HCT116 (cell line): ENCODE data around the gene CD99L2. TPM values are rescaled to one million over a fixed set of nuclear protein-coding genes. Genes with fewer than 3 reads are reported as not detected.

ENCODE experiments used
- ATAC-seq: fragments of 200-7000 bp; cut with Tn5 transposase; 2 replicates; pipeline ENCODE4 v1.9.1; 2020; ENCODE audit warnings: mild to moderate bottlenecking, moderate library complexity
- BruUV-seq: library from RNA; stranded (reverse); fragments of 400-500 nt; replicated peaks from 2 replicates; lab custom pipeline; 2021; lab: Mats Ljungman, UMichigan
- CTCF ChIA-PET: fragments of 300-600 bp; sonication (Branson Sonifier 250); formaldehyde crosslinking; loops from one replicate; lab custom pipeline; 2021; ENCODE audit warnings: antibody characterized with exemption; lab: Charles Lee
- POLR2A ChIA-PET: fragments of 300-600, 350-600 bp; sonication (Branson Sonifier 250); formaldehyde crosslinking; loops from one replicate; lab custom pipeline; 2021; ENCODE audit warnings: antibody characterized with exemption; lab: Charles Lee
- RAD21 ChIA-PET, 2 experiments: fragments of 300-600 bp; sonication (Branson Sonifier 250); formaldehyde crosslinking; loops; one replicate each; lab custom pipeline; 2023; ENCODE audit warnings: low total read pairs in 2 of 2; ENCODE audit not compliant: uncharacterized antibody in 2 of 2, unreplicated experiment in 2 of 2, low non-redundant PET in 1 of 2; lab: Charles Lee
- DNase-seq: peaks from one replicate; pipeline ENCODE4 v3.0.0-alpha.2; 2010; ENCODE audit warnings: low read depth, low spot score
- H2AFZ ChIP-seq: fragments of 200-600 bp; shearing (Covaris generic), sonication (generic); 2 replicates; pipeline ENCODE4 v1.6.1; 2017; ENCODE audit warnings: low read depth, mixed run types, mixed read lengths, antibody characterized with exemption, low read length; ENCODE audit not compliant: poor library complexity, severe bottlenecking
- H3K27ac ChIP-seq: 2 replicates; pipeline ENCODE4 v1.5.1; 2012; ENCODE audit warnings: low read depth, low read length
- H3K27me3 ChIP-seq: fragments of 200-600 bp; sonication (generic); 2 replicates; pipeline ENCODE4 v1.6.1; 2016; ENCODE audit warnings: mixed run types, low read length, mixed read lengths; ENCODE audit not compliant: insufficient read depth
- H3K36me3 ChIP-seq, 2 experiments: fragments of 200-500 bp in 1 of 2; fragments of 200-600 bp in 1 of 2; sonication (Bioruptor generic) in 1 of 2; sonication (generic) in 1 of 2; 2 replicates each; pipeline versions ENCODE4 v1.5.1 to v1.6.1; 2014 to 2016; ENCODE audit warnings: low read length in 2 of 2, inconsistent platforms in 1 of 2, mixed read lengths in 1 of 2, mixed run types in 1 of 2; ENCODE audit not compliant: insufficient read depth in 2 of 2, control insufficient read depth in 1 of 2
- H3K4me1 ChIP-seq, 2 experiments: fragments of 200-600 bp in 1 of 2; sonication (generic) in 1 of 2; 2 replicates each; pipeline versions ENCODE4 v1.5.1 to v1.6.1; 2012 to 2017; ENCODE audit warnings: low read length in 2 of 2, inconsistent platforms in 1 of 2, mild to moderate bottlenecking in 1 of 2, mixed read lengths in 1 of 2, mixed run types in 1 of 2, moderate library complexity in 1 of 2; ENCODE audit not compliant: insufficient read depth in 2 of 2, control insufficient read depth in 1 of 2
- H3K4me2 ChIP-seq: fragments of 200-600 bp; sonication (generic); 2 replicates; pipeline ENCODE4 v1.6.1; 2017; ENCODE audit warnings: mixed run types, low read length, mixed read lengths
- H3K4me3 ChIP-seq, 2 experiments: fragments of 200-600 bp in 1 of 2; sonication (generic) in 1 of 2; replicated peaks in 1 of 2; 2 replicates each; pipeline ENCODE4 v1.5.1; 2011 to 2016; ENCODE audit warnings: low read length in 2 of 2, control low read depth in 1 of 2, low read depth in 1 of 2, mild to moderate bottlenecking in 1 of 2, mixed read lengths in 1 of 2, mixed run types in 1 of 2
- H3K79me2 ChIP-seq: fragments of 200-600 bp; sonication (generic); 2 replicates; pipeline ENCODE4 v1.6.1; 2017; ENCODE audit warnings: mild to moderate bottlenecking, mixed run types, low read length, moderate library complexity, mixed read lengths; ENCODE audit not compliant: insufficient read depth
- H3K9ac ChIP-seq: fragments of 200-600 bp; sonication (generic); 2 replicates; pipeline ENCODE4 v1.6.1; 2016; ENCODE audit warnings: low read length, mixed read lengths
- H3K9me2 ChIP-seq: fragments of 200-600 bp; sonication (generic), shearing (Covaris generic); 2 replicates; pipeline ENCODE4 v1.6.1; 2017; ENCODE audit warnings: mixed run types, mild to moderate bottlenecking, moderate library complexity; ENCODE audit not compliant: insufficient read depth
- H3K9me3 ChIP-seq, 2 experiments: fragments of 200-500 bp in 1 of 2; fragments of 200-600 bp in 1 of 2; sonication (Bioruptor generic) in 1 of 2; sonication (generic) in 1 of 2; 2 replicates each; pipeline ENCODE4 v1.6.1; 2014 to 2017; ENCODE audit warnings: low read length in 2 of 2, mixed read lengths in 2 of 2, inconsistent platforms in 1 of 2, low read depth in 1 of 2, mild to moderate bottlenecking in 1 of 2, mixed run types in 1 of 2, moderate library complexity in 1 of 2; ENCODE audit not compliant: control insufficient read depth in 1 of 2, insufficient read depth in 1 of 2
- H4K20me1 ChIP-seq: fragments of 200-600 bp; sonication (generic), shearing (Covaris generic); 2 replicates; pipeline ENCODE4 v1.6.1; 2017; ENCODE audit warnings: mixed run types, mild to moderate bottlenecking, moderate library complexity; ENCODE audit not compliant: insufficient read depth
- ATF3 ChIP-seq: IDR thresholded peaks from 2 replicates; pipeline ENCODE4 v1.6.1; 2012
- CBX3 ChIP-seq: IDR thresholded peaks from 2 replicates; pipeline ENCODE4 v1.6.1; 2012; ENCODE audit warnings: low read depth
- CEBPB ChIP-seq: IDR thresholded peaks from 2 replicates; pipeline ENCODE4 v1.6.1; 2012; ENCODE audit warnings: low read depth
- ELF1 ChIP-seq: IDR thresholded peaks from 2 replicates; pipeline ENCODE4 v1.6.1; 2012; ENCODE audit warnings: low read depth, borderline replicate concordance
- EZH2phosphoT487 ChIP-seq: fragments of 200-600 bp; IDR thresholded peaks from 2 replicates; pipeline ENCODE4 v1.6.1; 2018; ENCODE audit warnings: antibody characterized with exemption, borderline replicate concordance
- JUND ChIP-seq: IDR thresholded peaks from 2 replicates; pipeline ENCODE4 v1.6.1; 2012
- POLR2A ChIP-seq: IDR thresholded peaks from 2 replicates; pipeline ENCODE4 v1.7.0; 2011; ENCODE audit warnings: borderline replicate concordance; ENCODE audit not compliant: insufficient read depth, insufficient read length; ENCODE audit errors: extremely low read depth
- POLR2AphosphoS5 ChIP-seq: IDR thresholded peaks from 2 replicates; pipeline ENCODE4 v1.6.1; 2011; ENCODE audit warnings: mild to moderate bottlenecking, low read depth, low read length, moderate library complexity
- SIN3A ChIP-seq: IDR thresholded peaks from 2 replicates; pipeline ENCODE4 v1.6.1; 2012; ENCODE audit warnings: low read depth
- intact Hi-C: fragments of 100-400 bp; cut with micrococcal nuclease; formaldehyde crosslinking; loops from 2 replicates; pipeline ENCODE4 v1.10.0; 2022
- total RNA-seq: library from RNA; stranded (reverse); gene quantifications from one replicate; pipeline ENCODE4 v1.2.1, GENCODE V29; 2021; ENCODE audit not compliant: unreplicated experiment
- TF ChIP-seq, protein P1 (sequence below): IDR thresholded peaks from 2 replicates; pipeline ENCODE4 v1.6.1; 2011; ENCODE audit warnings: mild to moderate bottlenecking, low read length, moderate library complexity; ENCODE audit not compliant: insufficient replicate concordance; ENCODE audit errors: extremely low read depth

CD99L2 gene
- total RNA-seq, 1 experiment from 2014 or later: 6.2 TPM

GRCh38 chrX:150731795-150732194, 166.7 kb downstream of the CD99L2 start:
- intact Hi-C loops: no loop called here
- H4K20me1 ChIP-seq: no peaks in the 10 kb centered on the region
- no peak overlapping the region for H2AFZ ChIP-seq
- no peaks in the 10 kb centered on the region for H3K27me3 ChIP-seq
- no peaks in the 10 kb centered on the region for H3K9me2 ChIP-seq
- no peak overlapping the region for H3K4me2 ChIP-seq
- no peak for DNase-seq
- H3K79me2 ChIP-seq: no peaks in the 10 kb centered on the region
- ChIA-PET RAD21 (no interaction called here), CTCF (no interaction called here), POLR2A (interaction anchor here (0.6 kb wide), 1 partner anchor 38 kb away, joined by 4 read pairs; no protein-coding TSS in a partner anchor)
- no peak overlapping the region for H3K4me3 ChIP-seq
- peaks cover 0 to 5% of the 10 kb centered on the region in 2 experiments; a peak in 2 of 4 replicates for H3K36me3 ChIP-seq
- no peaks in the 10 kb centered on the region for H3K9me3 ChIP-seq
- no peak for ATAC-seq
- no peak overlapping the region for H3K27ac ChIP-seq
- H3K4me1 ChIP-seq: no peaks in the 10 kb centered on the region
- BruUV-seq: no TSS peak
- H3K9ac ChIP-seq: no peak overlapping the region
- no peak for TF ChIP-seq SIN3A
- TF ChIP-seq CEBPB: no peak
- TF ChIP-seq ATF3: no peak
- TF ChIP-seq ELF1: no peak
- no peak for TF ChIP-seq POLR2AphosphoS5
- TF ChIP-seq JUND: no peak
- TF ChIP-seq EZH2phosphoT487: no peak
- TF ChIP-seq CBX3: no peak
- TF ChIP-seq POLR2A: no peak
- TF ChIP-seq, protein P1, sequence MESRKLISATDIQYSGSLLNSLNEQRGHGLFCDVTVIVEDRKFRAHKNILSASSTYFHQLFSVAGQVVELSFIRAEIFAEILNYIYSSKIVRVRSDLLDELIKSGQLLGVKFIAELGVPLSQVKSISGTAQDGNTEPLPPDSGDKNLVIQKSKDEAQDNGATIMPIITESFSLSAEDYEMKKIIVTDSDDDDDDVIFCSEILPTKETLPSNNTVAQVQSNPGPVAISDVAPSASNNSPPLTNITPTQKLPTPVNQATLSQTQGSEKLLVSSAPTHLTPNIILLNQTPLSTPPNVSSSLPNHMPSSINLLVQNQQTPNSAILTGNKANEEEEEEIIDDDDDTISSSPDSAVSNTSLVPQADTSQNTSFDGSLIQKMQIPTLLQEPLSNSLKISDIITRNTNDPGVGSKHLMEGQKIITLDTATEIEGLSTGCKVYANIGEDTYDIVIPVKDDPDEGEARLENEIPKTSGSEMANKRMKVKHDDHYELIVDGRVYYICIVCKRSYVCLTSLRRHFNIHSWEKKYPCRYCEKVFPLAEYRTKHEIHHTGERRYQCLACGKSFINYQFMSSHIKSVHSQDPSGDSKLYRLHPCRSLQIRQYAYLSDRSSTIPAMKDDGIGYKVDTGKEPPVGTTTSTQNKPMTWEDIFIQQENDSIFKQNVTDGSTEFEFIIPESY: no peak
